Embryonic facial prominence (tissue), 1 donor: ENCODE data around the gene FBRSL1.

Source experiments
- DNase-seq: peaks from one replicate; pipeline ENCODE4 v3.0.0-alpha.2; 2016; ENCODE audit errors: extremely low spot score

The FBRSL1 gene

DNA sequence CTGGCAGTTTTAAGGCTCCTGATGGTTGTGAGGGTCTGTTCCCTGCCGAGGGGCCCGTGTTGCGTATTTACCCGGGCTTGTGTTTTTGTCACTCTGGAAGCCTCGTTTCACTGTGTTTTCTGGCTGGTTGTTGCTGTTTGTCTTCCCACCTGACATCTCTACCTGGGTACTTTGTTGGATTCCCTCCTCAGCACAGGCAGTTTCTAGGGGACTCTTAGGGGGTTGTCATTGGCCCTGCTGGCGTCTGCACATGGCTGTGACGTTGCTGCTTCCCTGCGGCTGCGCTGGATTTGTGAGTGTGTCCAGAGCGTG, 6.4 kb downstream of the FBRSL1 start:
- no peak for DNase-seq

DNA sequence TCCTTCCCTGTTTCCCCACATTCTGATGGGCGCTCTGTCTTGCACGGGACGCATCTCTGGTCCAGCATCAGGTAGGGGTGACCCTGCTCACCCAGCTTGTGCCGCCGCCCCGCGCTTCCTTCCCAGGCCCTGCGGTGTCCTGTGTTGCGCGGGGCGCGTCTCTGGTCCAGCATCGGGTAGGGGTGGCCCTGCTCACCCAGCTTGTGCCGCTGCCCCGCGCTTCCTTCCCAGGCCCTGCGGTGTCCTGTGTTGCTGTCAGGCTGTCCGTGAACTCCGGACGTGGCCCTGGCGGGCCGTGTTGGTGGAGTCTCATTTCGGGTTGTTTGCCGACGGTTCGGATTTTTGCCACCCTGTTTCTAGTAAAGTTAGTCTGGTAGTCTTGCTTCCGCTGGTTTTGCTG, 6.8 kb downstream of the FBRSL1 start:
- no peak for DNase-seq

DNA sequence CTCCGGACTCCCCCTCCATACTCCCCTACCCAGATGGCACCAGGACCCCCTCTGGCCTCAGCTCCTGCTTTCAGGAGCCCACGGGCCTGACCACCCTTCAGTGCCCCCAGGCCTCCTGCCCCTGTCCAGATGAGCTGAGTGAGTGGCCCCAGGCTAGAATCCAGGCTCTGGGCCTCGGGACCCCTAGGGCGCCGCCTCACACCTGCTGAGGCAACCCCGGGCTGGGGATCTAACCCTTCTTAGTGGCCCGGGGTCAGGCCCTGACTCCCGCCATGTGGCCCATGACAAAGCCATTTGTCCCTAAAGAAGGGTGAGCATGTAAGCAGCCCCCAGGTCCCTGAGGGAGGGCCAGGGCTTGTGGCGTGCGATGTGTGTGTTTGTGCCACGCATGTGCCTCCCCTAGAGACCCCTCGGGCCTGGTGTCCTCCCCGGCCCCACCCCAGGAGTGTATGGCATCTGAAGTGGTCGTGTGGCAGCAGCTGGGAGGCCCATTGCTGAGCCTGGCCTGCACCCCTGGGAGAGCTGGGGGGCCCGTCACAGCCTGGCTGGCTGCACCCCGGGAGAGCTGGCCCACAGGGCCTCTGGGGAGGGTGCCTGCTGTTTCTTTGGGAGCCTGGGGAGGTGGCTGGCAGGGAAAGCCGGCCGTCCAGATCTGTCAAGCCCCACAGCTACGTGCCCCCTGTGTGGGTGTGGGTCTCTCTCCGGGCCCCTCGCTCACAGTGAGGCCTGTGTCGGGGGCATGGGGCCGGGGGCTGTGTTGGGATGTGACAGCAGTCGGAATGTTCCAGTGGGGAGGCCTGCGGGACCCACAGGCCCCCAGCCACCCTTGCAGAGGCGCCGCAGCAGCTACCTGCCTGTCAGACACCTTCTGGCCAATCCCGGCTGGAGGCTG, 7.8 kb downstream of the FBRSL1 start:
- DNase-seq = no peak

DNA sequence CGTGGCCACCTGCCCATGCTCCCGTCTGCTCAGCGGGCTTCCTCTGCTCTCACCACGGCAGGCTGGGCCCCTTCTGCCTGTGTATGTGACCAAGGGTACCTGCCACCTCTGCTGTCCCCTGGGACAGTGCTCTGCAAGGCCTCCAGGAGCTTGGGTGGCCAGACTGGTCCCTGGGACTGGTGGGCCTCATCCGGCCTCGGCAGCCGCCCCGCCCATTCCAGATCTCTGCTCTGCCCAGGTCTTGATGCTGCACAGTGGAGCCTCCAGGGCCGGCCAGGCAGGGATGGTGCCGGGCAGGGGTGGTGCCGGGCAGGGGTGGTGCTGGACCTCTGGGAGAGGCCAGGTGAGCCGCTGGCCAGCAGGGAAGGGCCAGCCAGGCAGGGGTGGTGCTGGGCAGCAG, 9.0 kb downstream of the FBRSL1 start:
- no peak for DNase-seq

DNA sequence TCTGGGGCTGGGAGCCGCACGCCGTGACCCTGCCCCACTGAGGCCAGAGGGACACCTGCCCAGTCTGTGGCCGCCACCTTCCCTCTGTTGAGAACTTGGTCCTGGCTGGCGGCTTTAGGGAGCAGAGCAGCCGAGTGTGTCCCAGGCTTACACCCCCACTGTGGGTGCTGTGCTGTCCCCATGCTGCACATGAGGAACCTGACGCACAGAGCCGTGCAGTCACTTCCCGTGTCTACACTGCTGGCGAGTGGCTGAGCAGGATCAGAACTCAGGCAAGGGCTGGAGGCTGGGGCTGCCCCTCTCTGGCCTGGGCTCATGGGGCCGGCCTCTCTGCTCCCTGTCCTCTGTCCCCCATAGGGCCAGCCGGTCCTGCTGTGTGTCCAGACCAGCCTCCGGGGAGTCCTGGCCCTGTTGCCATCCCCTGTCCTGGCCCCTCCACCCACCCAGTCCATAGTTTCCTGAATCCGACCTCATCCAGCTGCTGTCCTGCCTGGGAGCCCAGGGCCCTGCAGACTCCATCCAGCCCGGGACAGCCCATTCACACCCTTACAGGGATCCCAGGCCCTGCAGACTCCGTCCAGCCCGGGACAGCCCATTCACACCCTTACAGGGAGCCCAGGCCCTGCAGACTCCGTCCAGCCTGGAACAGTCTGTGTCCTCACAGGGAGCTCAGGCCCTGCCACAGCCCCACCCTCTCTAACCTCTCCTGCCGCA, 10.3 kb downstream of the FBRSL1 start:
- DNase-seq = no peak

DNA sequence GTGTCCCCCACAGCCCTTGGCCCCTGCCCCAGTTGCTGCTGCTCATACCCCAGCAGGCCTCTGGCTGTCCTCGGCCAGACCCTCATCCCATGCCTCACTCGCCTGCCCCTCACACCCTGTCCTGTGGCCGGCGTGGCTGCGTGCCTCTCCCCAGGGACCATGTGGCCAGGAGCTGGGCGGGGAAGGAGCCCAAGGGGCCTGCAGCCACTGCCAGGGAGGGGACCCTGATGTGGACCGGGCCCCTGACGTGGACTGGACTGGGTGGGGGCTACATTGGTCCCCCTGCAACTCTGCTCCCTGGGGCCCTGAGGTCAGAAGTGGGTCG, 10.9 kb downstream of the FBRSL1 start:
- no peak for DNase-seq

DNA sequence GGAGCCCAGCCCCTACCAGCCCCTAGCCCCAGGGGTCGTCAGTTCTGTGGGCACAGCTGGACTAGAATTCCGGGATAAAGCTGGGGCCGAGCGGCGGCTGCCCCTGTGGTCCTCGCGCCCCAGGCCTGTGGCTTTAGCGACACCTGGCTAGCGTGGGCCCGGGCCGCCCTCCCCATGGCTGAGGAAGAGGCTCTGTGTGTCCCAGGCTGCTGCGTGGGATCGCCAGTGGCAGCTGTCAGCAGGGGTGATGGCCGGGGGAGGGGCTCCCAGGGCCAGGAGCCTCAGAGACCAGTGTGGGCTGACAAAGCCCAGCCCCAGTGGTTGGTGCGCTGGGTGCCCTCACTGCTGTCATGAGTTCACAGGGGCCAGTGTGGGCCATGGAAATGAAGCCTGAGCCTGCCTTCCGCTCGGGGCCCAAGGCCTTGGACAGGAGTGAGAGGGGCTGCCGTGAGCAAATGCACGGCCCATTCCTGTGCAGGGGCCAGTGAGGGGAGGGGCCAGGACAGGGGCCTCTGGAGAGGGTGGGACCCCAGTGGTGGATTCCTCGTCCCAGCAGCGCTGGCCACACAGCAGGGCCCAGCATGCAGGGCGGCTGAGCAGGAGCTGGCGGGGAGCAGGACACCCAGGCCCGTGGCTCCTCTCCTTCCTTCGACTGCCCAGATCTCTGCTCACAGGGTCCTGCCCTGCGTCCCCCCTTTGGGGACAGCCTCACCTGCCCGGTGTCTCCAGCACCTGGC, 11.4 kb downstream of the FBRSL1 start:
- DNase-seq = no peak

DNA sequence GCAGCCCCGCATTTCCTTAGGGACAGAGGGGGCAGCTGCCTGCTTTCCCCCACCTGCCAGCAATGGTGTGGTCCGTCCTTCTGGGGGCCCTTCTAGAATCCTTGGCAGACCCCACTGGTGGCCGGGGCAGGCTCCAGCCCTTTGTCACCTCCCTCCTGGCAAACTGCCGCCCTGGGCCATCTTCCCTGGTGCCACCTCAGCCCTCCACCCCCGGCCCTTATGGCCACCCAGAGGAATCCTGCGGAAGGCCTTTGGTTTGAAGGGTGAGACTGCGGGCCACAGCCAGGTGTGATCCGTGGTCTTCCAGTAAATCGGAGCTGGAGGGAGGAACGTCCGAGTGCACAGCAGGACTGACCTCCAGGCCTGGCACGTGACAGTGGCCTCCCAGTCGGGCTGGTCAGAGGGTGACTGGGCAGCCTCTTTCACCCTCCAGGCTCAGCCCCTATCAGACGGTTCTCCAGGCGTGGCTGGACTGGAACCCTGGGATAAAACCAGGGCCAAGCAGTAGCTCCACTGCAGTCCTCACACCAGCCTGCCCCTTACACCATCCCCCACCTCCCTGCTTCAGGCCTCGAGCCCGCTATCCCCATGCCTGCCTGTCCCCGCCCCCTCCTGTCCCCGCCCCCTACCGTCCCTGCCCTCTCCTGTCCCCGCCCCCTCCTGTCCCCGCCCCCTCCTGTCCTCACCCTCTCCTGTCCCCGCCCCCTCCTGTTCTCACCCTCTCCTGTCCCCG, 12.4 kb downstream of the FBRSL1 start:
- DNase-seq = no peak

DNA sequence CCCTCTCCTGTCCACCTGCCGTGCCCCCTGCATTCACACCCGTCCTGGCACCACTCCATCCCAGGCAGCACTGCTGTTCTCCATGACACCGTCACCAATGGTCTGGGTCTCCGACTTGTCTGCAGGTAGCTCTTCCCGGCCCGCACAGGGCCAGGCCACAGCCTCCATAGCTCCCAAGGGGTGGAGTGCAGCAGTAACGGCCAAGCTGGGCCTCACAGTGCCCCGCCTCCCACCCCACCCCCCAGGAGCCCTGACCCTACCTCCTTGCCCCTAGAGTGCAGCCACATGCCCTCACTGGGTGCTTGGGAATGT, 12.9 kb downstream of the FBRSL1 start:
- DNase-seq = no peak

DNA sequence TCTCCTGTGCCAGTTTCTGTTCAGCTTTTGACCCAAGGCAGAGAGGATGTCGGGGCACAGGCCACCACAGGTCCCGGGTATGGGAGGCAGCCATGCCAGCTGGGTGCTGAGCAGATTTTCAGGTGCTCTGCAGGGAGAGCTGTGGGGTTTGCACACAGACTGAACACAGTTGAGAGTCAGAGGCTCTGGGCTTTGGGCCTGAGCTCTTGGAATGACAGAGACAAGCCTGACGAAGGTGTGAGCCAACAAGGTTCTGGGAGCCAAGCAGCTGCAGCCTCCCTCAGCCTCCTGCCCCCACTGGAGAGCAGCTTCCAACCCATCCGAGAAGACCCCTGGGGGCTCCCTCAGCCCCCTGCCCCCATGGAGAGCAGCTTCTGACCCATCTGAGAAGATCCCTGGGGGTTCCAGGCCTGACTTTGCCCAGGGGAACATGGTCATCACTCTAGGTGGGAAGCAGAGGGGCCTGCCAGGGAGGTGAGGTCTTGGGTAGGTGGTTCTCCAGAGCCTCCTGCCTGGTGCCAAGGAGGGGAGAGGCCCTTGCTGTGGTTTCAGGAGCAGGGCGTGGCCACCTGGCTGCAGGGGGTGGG, 13.8 kb downstream of the FBRSL1 start:
- DNase-seq = no peak

DNA sequence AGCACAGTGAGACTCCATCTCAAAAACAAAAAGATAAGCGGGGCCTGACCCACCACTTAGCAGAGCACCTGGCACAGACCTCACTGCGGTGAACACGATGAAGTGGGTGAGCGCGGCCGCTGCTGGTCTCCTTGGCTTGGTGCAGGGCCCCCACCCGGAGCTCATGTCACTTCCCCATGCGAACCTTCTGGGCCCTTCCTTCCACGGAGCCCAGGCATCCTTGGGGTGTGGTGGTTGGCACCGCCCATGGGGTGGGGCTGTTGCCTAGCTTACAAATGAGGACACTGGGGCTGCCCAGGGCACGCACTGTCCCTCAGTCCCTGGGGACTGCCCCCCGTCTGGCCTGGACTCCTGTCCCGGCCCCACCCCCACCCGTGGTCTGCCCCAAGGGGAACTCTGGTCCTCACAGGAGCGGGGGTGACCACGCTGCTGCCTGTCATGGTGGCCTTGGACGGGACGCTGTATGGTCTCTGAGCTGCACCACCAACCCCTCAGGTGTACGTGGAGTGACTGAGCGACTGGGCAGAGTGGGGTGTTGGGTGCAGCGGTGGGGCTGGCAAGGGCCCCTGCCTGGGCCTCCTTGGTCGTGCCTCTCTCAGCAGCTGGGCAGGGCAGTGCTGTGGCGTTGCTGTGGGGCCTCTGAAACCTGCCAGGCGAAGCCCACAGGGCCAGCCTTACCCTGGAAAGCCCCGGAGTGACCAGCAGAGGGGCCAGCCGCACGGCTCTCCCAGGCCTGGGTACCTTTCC, 15.3 kb downstream of the FBRSL1 start:
- DNase-seq = no peak

DNA sequence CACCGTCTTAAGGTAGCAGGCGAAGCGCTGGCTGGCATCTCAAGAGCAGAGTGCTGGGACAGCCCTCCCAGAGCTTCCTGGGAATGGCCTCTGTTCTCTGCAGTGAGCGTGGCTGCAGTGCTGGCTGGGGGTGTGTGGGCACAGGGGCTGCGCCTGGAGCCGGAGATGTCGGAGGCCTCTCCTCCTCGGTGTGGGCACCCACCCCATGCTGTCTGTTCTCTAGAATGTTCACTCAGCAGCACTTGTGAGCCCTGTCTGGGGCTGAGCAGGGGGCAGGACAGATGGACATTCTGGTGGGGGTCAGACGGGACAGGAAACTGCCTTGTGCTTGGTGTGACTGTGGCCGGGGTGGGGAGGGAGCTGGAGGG, 15.9 kb downstream of the FBRSL1 start:
- DNase-seq = no peak

DNA sequence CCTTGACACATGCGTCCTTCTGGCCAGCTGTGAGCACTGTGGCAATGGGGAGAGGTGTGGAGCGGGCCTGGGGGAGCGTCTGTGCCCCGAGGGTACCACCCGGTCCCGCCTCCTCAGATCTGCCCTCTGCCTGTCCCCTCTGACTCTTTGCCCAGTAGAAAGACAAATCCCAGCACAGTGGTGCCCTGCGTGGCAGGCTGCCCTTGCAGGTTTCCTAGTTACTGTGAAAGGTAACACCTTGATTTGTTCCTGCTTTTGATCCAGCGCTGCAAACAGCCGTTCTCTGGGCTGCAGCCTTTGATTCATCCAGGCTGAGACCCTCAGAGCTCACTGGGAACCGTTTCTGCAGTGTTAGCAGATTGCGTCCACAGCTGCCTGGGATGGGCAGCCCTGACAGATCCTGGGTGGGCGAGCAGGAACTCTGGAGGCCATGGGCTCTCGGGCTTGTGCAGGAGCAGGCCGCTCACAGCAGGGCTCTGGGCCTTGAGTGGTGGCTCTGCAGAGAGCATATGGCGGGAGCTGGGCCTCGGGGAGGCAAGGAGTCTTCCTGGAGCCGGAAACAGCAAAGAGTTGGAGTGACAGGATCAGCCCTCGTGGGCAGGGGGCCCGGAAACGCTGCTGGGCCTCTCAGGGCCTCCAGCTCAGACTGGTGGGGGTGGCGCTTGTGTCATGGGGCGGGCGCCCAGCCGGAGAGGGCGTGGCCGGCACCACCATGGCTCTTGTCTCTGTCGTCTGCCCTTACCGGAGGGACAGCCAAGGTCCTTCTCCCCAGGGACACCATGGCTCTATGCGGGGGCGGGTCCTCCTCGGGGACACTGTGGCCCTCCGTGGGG, 16.6 kb downstream of the FBRSL1 start:
- peak; percentile 61 for DNase-seq

DNA sequence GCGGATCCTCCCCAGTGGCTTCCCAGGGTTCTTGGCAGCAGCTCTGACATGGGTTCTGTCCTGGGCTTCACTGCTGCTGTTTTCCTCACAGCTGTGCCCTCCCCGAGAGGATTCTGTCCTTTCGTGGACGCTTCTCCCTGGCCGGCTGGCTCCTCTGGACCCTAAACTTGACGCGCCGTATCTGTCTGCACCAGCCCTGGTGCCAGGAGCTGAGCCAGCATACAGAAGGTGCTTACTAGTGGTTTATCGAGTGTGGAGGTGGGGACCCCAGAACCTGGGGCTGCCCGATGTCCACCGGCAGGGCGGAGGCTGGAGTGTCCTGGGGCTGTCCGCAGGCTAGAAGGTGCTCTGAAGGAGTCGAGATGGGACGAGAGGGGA, 17.2 kb downstream of the FBRSL1 start:
- no peak for DNase-seq

DNA sequence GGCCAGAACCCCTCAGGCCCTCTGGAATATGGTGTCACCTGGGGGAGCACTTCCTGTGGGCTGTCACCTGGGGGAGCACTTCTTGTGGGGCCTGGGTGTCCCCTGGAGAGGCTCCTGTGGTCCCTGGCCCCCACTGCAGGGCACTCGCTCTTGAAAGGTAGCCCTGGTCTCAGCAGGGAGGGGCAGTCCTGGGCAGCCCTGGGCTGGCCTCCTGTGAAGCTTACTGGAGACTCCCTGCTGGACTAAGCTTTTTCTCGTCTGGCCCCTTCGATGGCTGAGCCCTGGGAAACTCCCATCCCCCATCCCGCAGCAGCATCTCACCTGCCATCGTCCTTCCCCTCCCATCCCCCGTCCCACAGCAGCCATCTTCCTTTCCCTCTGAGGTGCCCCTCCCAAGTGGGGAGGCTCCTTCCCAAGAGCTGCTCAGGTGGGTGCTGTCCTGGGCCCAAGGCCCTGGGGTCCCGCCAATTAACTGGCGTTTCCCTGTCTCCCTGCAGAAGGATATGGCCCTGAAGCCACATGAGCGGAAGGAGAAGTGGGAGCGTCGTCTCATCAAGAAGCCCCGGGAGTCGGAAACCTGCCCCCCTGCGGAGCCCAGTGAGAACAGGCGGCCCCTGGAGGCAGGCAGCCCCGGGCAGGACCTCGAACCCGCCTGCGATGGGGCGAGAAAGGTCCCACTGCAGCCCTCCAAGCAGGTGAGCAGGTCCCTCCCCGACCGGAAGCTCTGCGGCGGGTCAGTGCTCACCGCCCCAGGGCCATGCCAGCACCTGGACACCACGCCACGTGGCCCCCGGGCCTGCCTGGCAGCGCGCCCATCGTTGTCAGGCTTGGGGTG, 17.9 kb downstream of the FBRSL1 start:
- DNase-seq = no peak

DNA sequence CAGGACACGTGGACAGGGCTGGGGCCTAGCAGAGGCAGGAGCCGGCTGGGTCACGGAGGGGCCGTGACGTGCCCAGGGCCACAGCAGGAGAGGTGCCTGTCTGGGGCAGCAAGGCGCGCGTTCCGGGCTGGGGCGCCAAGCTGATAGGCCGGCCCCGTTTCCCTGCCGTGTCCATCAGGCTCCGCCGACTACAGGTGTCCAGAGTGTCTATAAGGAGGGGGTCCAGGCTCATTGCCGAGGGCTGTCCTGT, 18.5 kb downstream of the FBRSL1 start:
- DNase-seq = no peak

DNA sequence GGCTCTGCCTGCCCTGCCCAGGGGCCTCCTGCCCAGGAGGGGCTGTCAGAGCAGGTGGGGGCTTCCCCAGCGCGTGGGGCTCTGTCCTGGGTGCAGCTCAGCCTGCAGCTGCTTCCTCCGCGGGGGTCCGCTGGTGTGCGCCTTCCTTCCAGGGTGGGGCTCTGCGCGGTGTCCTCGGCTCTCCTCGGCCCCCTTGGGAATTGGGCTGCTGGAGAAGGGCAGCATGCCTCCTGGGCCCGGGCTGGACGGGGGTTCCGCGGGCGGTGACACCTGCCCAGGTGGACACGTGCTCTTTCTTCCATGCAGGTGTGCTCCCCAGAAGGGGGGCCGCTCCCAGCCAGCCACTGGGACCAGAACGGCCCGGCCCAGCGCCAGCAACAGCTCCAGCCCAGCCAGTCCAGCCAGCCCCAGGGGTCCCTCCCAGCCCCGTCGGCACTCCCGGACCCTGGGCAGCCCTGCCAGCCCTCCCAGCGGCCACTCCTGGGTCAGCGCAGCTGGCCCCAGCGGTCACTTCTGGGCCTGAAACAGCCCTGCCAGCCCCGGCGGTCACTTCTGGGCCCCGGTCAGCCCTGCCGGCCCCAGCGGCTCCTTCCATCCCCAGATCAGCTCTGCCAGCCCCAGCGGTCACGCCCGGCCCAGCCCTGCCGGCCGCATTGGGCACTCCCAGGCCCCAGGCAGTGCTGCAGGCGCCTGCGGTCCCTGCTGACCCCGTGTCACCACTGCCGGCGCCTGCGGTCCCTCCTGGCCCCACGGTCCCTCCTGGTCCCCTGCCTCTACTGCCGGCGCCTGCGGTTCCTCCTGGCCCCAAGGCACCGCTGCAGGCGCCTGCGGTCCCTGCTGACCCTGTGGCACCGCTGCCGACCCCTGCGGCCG, 19.1 kb downstream of the FBRSL1 start:
- DNase-seq = no peak

DNA sequence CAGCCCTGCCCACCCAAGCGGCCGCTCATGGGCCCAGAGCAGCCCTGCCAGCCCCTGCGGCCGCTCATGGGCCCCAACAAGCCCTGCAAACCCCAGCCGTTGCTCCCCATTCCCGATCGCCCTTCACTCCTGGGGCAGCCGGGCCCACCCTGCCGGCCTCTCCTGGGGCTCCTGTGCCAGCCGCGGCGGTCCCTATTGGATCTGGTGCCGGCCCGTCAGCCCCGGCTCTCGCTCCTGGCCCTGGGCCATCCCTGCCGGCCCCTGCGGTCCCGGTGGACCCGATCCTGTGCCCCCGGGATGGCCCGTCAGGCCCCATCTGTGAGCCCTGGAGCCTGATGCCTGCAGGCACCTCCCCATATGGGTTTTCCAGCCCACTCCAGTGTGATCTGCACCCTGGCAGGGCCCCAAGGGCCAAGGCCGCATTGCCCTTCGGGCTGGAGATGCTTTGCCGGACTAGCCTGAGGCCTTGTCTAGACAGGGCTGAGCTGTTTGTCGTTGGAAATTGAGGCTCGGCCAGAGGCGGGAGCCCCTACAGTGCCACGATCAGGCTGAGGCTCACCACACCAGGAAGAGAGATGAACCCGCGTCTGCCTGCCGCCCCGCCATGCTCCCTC, 20.3 kb downstream of the FBRSL1 start:
- no peak for DNase-seq
